ENCODE measurements around the gene AOPEP.
A peak's percentile ranks its signal among the peaks of the same experiment; 100 is the strongest.

AOPEP gene

GRCh38 chr9:94870793-94871558 is 144.5 kb downstream of the AOPEP start:
- no peak for DNase-seq

- DNase-seq, result no peak
These were observed 145.8 kb downstream of the AOPEP start for GRCh38 chr9:94872083-94872833.

DNA sequence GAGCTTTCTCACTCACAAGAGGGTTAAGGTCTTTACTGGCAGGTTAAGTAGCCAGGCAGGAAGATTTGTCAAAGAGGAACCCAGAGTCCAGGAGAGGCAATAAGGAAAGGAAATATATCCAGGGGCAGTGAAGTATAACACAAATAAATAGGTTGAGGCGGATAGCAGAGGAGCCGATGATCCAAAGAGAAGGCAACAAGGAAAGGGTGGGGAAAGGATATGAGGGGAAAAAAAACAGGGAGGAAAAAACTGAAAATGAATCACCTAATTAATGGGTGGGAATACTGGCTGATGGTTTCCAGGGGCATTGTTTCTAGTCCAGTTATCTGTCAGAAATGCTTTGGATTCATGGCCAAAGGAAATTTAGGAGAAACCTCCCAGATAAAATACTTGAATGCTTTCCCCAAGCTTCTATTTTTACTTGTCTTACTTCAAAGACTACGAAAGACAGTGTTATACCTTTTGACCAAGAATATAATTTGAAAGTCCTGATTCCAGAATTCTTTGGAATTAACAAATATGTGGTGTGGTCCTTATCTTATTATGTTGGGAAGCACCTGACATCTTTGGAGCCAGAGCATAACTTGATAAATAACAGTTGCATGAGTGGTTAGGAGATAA is 146.5 kb downstream of the AOPEP start:
- DNase-seq, result no peak

DNA sequence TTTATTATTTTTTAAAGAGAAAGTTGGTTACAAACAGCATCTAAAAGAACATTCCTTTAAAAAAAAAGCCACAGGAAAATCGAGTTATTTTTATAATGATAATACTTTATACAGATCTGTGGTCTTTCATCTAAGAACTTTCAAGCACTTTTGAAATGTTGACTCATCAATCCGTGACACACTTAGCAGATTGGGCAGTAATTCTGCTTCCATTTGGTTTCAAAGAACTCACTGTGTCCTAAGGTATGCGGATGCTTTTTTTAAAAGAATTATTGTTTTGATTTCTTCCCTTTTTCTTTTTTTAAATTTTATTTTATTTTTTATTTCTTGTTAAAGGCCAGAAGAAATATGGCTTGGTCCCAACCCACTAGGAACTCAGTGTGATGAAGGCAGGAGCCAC is 147.8 kb downstream of the AOPEP start:
- DNase-seq, result no peak

DNA sequence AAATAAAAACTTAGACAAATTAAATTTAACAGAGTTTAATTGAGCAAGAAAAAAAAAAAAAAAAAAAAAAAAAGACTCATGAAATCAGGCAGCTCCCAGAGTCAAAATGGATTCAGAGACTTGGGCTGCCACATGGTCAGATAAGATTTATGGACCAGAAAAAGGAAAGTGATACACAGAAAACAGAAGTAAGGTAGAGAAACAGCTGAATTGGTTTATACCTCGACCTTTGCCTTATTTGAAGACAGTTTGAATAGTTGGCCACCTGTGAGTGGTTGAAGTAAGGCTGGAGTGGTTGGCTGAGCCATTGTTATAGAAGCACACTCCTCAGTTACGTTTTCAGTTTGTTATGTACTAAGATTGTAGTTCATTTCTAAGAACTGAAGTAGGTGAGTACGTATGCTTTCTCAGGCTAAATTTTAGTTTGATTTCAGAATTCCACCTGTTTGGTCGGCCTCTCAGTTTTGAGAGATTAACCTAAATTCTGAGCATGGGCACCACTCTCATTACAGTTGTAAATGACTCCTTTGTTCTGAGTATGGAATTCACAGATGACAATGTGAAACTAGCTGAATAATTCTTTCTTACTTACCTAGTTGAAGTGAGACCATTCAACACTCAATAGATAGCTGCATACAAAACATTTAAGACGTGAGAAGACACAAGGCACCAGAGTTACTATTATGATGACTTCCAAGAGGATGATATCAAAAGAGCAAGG is 149.0 kb downstream of the AOPEP start:
- no peak for DNase-seq

DNA sequence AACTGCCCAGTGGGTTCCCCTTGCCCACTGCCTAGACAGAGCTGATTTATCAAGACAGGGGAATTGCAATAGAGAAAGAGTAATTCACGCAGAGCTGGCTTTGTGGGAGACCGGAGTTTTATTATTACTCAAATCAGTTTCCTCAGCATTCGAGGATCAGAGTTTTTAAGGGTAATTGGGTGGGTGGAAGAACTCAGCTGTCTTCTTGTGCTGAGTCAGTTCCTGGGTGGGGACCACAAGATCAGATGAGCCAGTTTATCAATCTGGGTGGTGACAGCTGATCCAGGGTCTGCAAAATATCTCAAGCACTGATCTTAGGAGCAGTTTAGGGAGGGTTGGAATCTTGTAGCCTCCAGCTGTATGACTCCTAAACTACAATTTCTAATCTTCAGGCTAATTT is 152.3 kb downstream of the AOPEP start:
- DNase-seq, result peak in 3 of 4 experiments; percentile 24 to 52 (median 35)

DNA sequence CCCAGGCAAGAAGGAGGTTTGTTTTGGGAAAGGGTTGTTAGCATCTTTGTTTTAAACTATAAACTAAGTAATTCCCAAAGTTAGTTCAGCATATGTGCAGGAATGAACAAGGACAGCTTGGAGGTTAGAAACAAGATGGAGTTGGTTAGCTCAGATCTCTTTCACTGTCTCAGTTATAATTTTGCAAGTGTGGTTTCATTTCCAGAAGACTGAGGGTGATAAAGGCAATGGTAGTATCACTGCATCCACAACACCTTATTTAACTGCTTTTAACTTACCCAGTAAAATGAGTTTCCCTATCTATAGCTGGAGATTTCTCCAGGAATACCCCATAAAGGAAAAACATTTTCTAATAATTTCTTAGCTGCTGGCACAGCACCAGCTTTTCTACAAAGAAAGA is 152.7 kb downstream of the AOPEP start:
- DNase-seq, result no peak

- no peak for DNase-seq
These were observed 154.5 kb downstream of the AOPEP start for GRCh38 chr9:94881023-94881422.

GRCh38 chr9:94881454-94881853 is 155.0 kb downstream of the AOPEP start:
- no peak for DNase-seq

GRCh38 chr9:94881940-94882339 is 155.4 kb downstream of the AOPEP start:
- peak; percentile 50 to 77 (median 56) for DNase-seq

DNA sequence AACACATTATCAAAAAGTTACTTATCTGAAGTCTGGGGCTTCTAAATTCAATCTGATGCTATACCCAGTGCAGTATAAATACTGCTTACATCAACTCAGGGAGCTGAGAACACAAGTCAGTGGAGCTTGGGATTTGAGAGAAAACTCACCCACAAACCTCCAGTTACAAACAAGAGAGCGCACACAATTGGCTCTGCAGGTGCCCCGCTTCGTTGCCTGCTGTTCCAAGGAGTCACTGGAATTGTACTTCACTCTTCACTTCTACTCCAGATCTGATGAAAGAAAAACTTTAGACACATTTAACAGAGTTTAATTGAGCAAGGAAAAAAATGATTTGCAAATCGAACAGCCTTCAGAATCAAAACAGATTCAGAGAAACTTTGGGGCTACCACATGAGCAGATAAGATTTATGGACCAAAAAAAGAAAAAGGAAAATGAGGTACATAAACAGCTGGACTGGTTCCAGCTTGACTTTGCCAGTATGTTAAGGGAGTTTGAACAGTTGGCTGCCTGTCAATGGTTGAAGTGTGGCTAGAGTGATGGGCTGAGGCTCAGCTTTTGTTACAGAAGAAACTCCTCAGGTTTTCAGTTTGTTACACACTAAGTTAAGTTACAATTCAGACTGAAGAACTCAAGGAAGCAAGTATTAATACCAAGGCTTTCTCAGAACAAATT is 156.6 kb downstream of the AOPEP start:
- DNase-seq, result no peak

DNA sequence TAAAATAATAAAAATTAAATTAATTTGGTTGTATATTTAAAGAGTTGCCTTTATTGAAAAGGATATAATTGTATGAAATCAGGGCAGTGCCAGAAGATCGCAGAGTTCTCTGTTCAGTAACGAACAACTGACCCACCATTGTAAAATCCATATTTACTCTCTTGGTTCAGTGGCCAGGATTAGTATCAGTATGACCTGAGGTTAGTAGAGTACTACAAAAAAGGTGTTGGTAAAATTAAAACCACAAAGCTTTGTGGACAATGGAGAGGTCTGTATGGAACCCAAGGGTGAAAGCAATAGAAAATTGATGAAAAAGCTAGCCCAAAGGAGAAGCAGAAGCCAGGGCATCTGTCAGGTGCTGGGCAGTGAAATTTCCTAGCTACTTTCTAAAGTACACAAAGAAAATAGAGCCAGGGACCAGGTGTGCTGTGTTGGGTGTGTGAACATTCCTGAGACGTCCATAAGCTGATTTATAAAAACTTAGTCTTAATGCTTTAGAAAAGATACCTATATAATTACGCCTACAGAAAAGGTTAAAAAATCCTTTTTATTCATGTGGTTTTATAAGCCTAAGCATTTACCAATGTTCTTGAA is 159.5 kb downstream of the AOPEP start:
- no peak for DNase-seq

DNA sequence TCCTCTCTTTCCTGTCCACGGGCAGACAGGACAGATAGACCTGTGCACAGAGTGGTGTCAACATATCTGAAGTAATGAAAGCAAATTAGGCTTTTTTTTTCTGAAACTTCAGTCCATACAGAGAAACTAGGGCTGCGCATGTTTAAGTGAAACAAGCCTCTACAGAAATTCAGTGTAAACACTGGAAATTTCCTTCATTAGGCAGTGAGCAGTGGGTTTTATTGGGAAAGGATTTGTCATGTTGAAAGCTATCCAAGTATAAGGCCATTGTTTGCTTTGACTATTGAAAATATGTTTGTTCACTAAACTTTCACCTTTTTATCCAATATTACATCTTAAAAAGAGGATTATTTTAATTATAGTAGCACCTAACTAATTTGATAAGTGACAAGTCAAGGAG is 161.2 kb downstream of the AOPEP start:
- no peak for DNase-seq

GRCh38 chr9:94888775-94889174 is 162.3 kb downstream of the AOPEP start:
- DNase-seq, result no peak

GRCh38 chr9:94889628-94890027 is 163.1 kb downstream of the AOPEP start:
- no peak for DNase-seq

GRCh38 chr9:94891183-94891582 is 164.7 kb downstream of the AOPEP start:
- no peak for DNase-seq

- no peak for DNase-seq
These were observed 166.2 kb downstream of the AOPEP start for GRCh38 chr9:94892675-94893074.

DNA sequence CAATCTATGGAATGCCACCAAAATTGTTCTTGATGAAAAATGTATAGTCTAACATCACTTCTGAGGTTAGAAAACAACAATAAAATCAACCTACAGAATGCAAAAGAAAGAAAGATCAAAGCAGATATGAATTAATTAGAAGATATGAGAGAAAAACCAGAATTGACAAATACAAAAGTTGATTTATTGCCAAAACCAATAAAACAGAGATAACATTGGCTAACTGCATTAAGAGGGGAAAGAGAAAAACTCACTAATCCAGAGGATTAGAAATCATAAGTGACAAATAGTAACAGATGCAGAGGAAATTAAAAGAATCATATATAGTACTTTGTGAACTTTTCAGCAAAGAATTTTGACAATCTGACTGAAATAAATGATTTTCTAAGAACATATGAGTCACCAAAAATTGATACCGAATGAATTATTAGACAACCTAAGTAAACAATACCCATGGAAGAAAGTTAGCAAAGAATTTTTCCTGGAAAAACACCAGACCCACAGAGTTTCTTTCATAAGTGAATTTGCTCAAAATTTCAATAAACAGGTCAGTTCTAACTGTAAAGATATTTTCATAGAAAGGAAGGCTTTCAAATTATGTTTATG is 167.7 kb downstream of the AOPEP start:
- no peak for DNase-seq

- no peak for DNase-seq
These were observed 169.2 kb downstream of the AOPEP start for GRCh38 chr9:94895668-94896067.

- DNase-seq, result no peak
These were observed 170.0 kb downstream of the AOPEP start for GRCh38 chr9:94896512-94896911.

DNA sequence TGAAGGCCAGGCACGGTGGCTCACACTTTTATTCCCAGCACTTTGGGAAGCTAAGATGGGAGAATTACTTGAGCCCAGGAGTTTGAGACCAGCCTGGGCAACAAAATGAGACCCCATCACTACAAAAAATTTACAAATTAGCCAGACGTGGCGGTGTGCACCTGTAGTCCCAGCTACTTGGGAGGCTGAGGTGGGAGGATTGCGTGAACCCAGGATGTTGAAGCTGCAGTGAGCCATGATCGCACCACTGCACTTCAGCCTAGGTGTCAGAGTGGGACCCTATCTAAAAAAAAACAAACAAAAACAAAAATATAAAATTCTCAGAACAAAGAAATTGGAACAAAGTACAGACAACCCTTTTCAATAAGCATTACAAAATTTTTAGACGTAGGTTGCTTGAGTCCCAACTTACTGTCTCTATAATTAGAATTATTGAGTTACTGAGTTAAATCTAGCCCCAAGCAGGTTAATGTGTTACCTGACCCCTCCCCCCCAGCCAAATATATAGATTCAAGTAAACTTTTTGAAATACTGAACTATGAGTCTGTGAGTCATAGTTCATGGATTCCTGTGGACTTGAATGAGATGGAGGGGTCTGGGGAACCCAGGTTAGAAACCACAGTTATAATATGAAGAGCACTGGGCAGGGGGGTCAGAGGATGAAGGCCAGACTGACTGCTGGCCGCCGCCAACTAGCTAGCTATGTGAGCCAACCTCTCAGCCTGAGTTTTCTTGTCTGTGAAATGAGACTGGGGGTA is 173.1 kb downstream of the AOPEP start:
- no peak for DNase-seq
